Mesodermal cell (in vitro differentiated cells): Measurements from ENCODE around the gene CERS1.

Source experiments
- H3K27ac ChIP-seq: 2 replicates; pipeline ENCODE4 v1.7.0; 2013; ENCODE audit warnings: mild to moderate bottlenecking, low read depth, low read length, moderate library complexity; ENCODE audit not compliant: severe bottlenecking
- H3K36me3 ChIP-seq: 2 replicates; pipeline ENCODE4 v1.7.1; 2013; ENCODE audit warnings: mild to moderate bottlenecking, low read length, moderate library complexity; ENCODE audit not compliant: control insufficient read depth, insufficient read depth
- H3K4me1 ChIP-seq: one replicate; pipeline ENCODE4 v1.7.1; 2013; ENCODE audit warnings: mild to moderate bottlenecking, low read length; ENCODE audit not compliant: insufficient read depth, control insufficient read depth, poor library complexity, severe bottlenecking
- H3K4me3 ChIP-seq: 2 replicates; pipeline ENCODE4 v1.7.0; 2013; ENCODE audit warnings: low read length, control low read depth, mild to moderate bottlenecking; ENCODE audit not compliant: insufficient read depth, poor library complexity, severe bottlenecking; ENCODE audit errors: extremely low read depth
- H3K9me3 ChIP-seq: 2 replicates; pipeline ENCODE4 v1.7.1; 2013; ENCODE audit warnings: mild to moderate bottlenecking, low read length, moderate library complexity; ENCODE audit not compliant: control insufficient read depth
- WGBS, 2 experiments: methylation state at CpG; one replicate each; pipeline ENCODE4 v1.1.5; 2013; ENCODE audit warnings: missing lambda C conversion rate in 2 of 2; ENCODE audit not compliant: insufficient coverage in 2 of 2; 5-methylcytosine and 5-hydroxymethylcytosine counted together

The CERS1 gene

DNA sequence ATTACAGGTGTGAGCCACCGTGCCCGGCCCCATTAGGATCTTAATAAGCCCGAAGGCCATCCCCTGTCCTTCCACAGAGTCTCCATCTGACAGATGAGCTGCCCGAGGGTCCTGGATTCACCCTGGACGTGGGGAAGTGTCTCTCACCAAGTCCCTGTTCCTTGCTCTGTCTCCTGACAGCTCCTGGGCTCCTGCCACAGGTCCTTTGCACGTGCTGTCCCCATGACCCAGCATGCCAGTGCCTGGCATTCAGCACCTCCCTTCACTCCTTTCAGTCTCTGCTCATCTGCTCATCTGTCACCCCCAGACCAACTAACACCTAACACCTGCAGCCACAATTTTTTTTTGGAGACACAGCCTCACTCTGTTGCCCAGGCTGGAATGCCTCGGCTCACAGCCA, 14.5 kb downstream of the CERS1 start:
- WGBS, 2 experiments = 95 to 96% methylated on average over 6 to 7 of the region's 7 CpGs
- H3K36me3 ChIP-seq = peaks cover 64% of the 10 kb centered on the region
- H3K27ac ChIP-seq = no peak overlapping the region

DNA sequence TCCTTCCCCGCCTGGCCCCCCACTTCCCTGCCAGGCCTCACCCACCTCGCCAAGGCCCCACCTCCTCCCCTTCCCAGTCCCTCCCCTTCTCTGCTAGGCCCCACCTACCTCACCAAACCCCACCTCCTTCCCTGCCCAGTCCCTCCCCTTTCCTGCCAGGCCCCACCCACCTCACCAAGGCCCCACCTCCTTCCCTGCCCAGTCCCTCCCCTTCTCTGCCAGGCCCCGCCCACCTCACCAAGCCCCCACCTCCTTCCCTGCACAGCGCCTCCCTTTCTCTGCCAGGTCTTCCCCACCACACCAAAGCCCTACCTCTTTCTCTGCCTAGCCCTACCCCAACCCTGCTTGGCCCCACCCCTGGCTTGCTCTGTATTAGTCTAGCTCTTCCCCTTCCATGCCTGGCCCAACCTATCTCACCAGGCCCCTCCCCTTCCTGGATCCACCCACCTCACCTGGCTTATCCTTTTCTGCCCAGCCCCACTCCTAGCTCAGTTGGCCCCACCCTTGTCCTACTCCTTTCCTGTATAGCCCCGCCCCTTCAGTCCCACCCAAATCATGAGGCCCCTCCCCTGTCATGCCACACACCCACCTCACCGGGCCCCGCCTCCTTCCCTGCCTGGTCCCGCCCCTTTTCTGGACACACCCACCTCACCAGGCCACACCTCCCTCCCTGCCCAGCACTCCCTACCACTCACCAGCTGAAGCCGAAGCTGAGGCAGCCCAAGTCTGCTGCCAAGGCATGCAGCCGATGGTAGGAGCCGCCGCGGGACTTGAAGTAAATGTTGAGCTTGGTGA, 16.2 kb downstream of the CERS1 start:
- Histone ChIP-seq H3K27ac (no peak overlapping the region), H3K4me3 (no peak overlapping the region), H3K4me1 (no peaks in the 10 kb centered on the region), H3K9me3 (no peaks in the 10 kb centered on the region), H3K36me3 (peaks cover 68% of the 10 kb centered on the region)
- 79 to 93% methylated on average over 5 to 12 of the region's 13 CpGs for WGBS, 2 experiments

More for the DNA sequence above, 14.5 kb downstream of the CERS1 start:
- Histone ChIP-seq H3K9me3 (no peaks in the 10 kb centered on the region), H3K4me1 (no peaks in the 10 kb centered on the region), H3K4me3 (no peak overlapping the region)

DNA sequence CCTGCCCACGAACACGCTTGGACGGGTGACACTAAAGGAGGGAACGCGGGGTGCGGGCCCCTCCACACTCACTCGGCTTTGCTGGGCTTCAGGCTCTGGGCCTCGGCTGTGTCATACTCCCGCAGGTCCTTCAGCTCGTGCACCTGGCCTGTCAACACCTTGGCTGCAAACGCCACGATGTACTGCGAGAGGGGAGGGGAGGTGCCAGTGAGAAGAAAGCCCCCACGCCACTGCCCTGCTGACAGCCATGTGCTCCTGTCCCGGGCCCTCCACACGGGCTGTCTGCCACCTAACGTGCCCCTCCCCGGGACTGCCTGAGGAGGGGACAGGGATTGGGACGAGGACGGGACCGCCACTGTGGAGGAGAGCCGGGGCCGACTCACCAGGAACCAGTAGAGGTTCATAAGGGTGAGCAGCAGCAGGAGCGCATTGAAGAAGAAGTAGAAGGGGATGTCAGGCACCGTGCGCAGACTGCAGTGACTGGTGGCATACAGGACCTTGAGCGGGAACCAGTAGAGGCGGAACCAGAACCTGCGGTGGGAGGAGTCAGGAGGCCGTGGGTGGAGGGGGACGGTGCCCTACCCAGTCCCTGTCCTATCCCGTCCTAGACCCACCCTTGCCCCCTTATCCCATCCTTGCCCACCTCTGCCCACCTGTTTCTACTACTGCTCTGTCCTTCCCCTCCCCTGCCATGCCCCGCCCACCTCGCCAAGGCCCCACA, 16.9 kb downstream of the CERS1 start:
- Histone ChIP-seq H3K27ac (no peak overlapping the region), H3K36me3 (peaks cover 67% of the 10 kb centered on the region), H3K4me3 (no peak overlapping the region), H3K9me3 (no peaks in the 10 kb centered on the region), H3K4me1 (no peaks in the 10 kb centered on the region)
- 92 to 97% methylated on average over 20 to 32 of the region's 34 CpGs for WGBS, 2 experiments

DNA sequence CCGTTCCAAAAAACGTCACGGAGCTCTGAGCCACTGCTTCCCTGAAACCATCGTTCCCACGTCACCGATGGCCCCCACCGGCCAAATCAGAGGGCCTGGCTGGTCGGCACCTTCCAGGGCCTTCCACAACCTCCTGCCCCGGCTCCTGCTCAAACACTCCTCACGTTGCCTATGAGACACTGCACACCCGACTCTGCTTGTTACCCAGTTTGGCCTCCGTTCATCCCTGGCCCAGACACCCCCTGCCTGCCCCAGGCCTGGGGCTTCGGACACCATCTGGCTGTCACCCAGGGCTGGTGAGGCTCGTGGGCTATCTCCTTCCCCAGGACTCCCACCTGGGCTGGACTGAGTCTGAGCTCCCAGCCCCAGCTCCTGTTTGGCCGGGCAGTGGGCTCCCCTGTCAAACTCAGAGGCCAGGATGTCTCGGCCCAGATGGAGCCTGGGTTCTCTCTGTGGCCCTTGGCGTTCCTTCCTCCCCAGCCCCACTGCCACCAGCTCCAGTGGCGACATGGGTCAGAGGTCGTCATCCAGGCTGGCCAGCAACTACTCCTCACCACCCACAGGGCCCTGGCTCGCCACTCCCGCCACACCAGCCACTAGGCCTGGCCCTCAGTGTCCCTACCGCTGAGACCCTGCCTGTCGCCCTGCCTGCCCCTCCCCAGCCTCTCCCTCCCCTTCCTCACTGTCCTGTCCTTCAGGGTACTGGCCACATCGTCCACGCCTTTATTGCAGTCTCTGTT, 17.7 kb downstream of the CERS1 start:
- H3K4me3 ChIP-seq = no peak overlapping the region
- H3K4me1 ChIP-seq = no peaks in the 10 kb centered on the region
- H3K36me3 ChIP-seq = peaks cover 64% of the 10 kb centered on the region
- no peak overlapping the region for H3K27ac ChIP-seq
- WGBS, 2 experiments = 88 to 96% methylated on average over 18 to 24 of the region's 25 CpGs
- no peaks in the 10 kb centered on the region for H3K9me3 ChIP-seq

DNA sequence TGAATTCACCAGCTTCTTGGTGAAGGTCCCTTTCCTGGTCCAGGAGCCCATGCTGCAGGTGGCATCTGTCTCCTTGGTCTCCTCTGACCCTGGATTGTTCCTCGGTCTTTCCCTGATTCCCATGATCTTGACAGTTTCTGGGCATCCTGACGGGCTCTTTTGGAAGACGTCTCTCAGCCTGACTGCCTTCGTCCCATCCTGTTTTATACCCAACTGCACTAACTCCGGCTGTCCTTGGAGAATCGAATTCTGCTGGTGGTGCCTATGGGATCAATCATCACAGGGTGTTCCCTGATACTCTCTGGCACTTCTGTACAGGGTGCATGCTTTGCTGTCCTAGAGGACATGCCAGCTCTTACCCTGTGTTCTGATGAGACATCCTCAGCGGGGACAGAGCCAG, 19.1 kb downstream of the CERS1 start:
- 100% methylated on average over 7 of the region's 7 CpGs for WGBS, 2 experiments
- no peaks in the 10 kb centered on the region for H3K4me1 ChIP-seq
- no peaks in the 10 kb centered on the region for H3K9me3 ChIP-seq
- peaks cover 56% of the 10 kb centered on the region for H3K36me3 ChIP-seq
- no peak overlapping the region for H3K27ac ChIP-seq
- no peak overlapping the region for H3K4me3 ChIP-seq

DNA sequence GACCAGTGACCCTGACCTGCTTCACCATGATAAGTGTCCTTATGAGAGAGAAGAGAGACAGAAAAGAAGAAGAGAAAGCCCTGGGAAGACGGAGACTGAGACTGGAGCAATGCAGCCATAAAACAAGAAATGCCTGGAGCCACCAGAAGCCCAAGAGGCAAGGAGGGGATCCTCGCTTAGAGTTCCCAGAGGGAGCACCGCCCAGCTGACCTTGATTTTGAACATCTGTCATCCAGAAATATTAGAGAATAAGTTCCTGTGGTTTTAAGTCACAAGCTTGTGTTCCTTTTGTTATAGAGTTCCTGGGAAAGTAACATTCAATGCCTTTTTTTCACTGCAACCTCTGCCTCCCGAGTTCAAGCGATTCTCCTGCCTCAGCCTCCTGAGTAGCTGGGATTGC, 20.2 kb downstream of the CERS1 start:
- Histone ChIP-seq H3K9me3 (no peaks in the 10 kb centered on the region), H3K36me3 (peaks cover 48% of the 10 kb centered on the region), H3K4me1 (no peaks in the 10 kb centered on the region), H3K4me3 (no peak overlapping the region), H3K27ac (no peak overlapping the region)
- WGBS, 2 experiments = 97 to 100% methylated on average over 3 to 4 of the region's 5 CpGs

DNA sequence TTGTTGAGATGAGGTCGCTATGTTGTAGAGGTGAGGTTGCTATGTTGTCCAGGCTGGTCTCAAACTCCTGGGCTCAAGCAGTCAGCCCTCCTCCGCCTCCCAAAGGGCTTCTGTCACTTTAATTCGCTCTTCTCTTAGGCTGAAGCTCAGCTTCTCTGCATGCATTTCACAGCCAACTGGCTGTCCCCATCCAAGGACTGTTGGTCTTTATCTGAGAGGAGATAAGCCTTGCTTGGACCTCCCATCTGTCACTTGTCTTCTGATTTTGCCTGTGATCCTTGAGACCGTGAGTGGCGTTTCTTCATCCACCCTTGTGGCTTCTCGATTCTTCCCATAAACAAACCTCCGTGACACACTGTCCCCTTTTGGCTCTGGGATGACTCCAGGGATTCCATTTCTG, 24.4 kb downstream of the CERS1 start:
- Histone ChIP-seq H3K36me3 (peaks cover 33% of the 10 kb centered on the region), H3K4me1 (no peaks in the 10 kb centered on the region), H3K27ac (no peak overlapping the region), H3K9me3 (no peaks in the 10 kb centered on the region), H3K4me3 (no peak overlapping the region)
- WGBS, 2 experiments = 70 to 90% methylated on average over 3 to 4 of the region's 7 CpGs

DNA sequence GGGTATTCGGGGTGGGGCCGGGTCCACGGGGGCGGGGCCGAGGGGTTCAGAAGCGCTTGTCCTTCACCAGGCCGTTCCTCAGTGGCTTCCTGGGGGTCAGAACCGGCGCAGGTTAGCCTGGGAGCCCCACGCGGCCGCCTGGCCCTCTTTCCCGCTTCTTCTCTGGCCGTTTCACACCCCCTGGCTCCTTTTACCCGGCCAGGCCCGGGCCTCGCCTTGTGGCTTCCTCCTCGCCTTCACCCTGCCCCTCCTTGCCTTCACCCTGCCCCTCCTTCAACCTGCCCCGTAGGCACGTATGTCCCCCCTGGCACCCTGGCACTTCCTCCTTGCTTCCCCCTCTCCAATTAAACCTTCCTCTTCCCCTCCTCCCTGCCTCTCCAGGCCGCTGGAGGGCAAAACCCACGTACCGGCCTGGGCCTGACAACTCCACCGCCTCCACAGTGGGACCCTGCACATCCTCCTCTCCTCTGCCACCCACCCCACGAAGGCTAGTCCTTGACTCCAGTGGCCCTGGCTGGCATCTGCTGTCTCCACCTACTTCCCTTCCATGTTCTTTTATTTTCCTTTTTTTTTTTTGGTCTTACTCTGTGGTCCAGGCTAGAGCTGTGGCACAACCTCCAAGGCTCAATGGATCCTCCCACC, 25.3 kb downstream of the CERS1 start:
- Histone ChIP-seq H3K36me3 (peaks cover 32% of the 10 kb centered on the region), H3K27ac (no peak overlapping the region), H3K9me3 (no peaks in the 10 kb centered on the region), H3K4me1 (no peaks in the 10 kb centered on the region), H3K4me3 (no peak overlapping the region)
- 93 to 96% methylated on average over 17 to 25 of the region's 25 CpGs for WGBS, 2 experiments

DNA sequence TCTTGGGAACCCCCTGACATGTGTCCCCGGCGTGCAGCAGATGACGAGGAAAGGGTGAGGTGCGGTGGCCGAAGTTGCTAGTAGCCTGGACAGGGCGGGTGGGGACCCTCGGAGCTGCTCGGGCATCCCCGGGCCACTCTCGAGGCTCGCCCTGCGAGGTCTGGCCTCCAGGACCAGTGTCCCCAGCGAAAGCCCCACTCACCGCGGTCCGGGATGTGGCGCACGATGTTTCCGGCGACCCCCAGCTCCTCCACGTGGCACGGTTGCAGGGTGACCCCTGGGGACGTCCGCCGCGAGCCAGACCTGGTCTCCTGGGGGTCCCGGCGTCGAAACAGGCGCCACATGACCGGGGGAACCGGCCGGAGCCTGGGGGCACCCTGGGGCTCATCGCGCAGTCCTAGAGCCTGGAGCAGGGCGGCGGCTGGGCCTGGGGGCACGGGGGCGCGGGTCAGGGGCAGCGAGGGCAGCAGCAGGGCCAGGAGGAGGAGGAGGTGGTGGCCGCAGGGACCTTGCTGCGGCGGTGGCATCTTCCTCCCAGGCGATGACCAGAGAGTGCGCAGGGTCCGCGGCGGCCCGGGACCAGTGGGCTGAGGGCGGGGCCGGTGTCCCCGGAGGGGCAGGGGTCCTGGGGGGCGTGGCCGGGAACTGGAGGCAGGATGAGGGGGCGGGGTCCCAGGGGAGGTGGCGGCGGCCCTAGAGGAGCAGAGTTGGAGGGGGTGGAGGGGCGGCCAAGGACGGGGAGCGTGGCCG, 26.0 kb downstream of the CERS1 start:
- Histone ChIP-seq H3K27ac (no peak overlapping the region), H3K4me1 (no peaks in the 10 kb centered on the region), H3K4me3 (no peak overlapping the region), H3K9me3 (no peaks in the 10 kb centered on the region), H3K36me3 (peaks cover 39% of the 10 kb centered on the region)
- 96 to 97% methylated on average over 43 to 46 of the region's 62 CpGs for WGBS, 2 experiments
